T-cell (primary cell): ENCODE results near the gene SRGAP1. TPM values are rescaled to one million over a fixed set of nuclear protein-coding genes. Genes with fewer than 3 reads are reported as not detected.
"Not testable (repeated sequence)": the region's sequence is repeated elsewhere in the genome, so short reads cannot be mapped to it uniquely, and the experiment has no call there.

Source experiments
- ATAC-seq, 4 experiments: fragments of 200-7000 bp in 3 of 4; fragments of 150-1000 bp in 1 of 4; cut with Tn5 transposase; replicated peaks in 1 of 4; 1 replicate in 3 of 4; 2 replicates in 1 of 4; pipeline ENCODE4 v1.10.0; 2021; ENCODE audit warnings: moderate library complexity in 3 of 4, mild to moderate bottlenecking in 2 of 4, moderate number of reproducible peaks in 1 of 4
- CTCF ChIA-PET, 2 donors: fragments of 300-600 bp; sonication (Branson Sonifier 250); formaldehyde crosslinking; loops; one replicate each; lab custom pipeline; 2022; ENCODE audit warnings: antibody characterized with exemption in 2 of 2; lab: Charles Lee
- POLR2A ChIA-PET, 2 donors: fragments of 300-600 bp; sonication (Branson Sonifier 250); formaldehyde crosslinking; loops; one replicate each; lab custom pipeline; 2022; ENCODE audit warnings: antibody characterized with exemption in 2 of 2; lab: Charles Lee
- DNase-seq, 35 experiments: peaks; one replicate each; pipeline versions ENCODE4 v3.0.0 to v3.0.0-alpha.2; 2013 to 2023
- H3K27ac ChIP-seq: one replicate; pipeline ENCODE4 v1.5.1; 2013; ENCODE audit warnings: low read length
- H3K27me3 ChIP-seq, 2 experiments: replicated peaks in 1 of 2; 1 replicate in 1 of 2; 2 replicates in 1 of 2; pipeline versions ENCODE4 v1.6.1 to v1.7.0; 2013; ENCODE audit warnings: low read length in 1 of 2, mixed read lengths in 1 of 2; ENCODE audit not compliant: control insufficient read depth in 2 of 2, insufficient read depth in 2 of 2; ENCODE audit errors: extremely low read depth in 1 of 2
- H3K36me3 ChIP-seq, 2 donors: 1 replicate in 1 of 2; 2 replicates in 1 of 2; pipeline versions ENCODE4 v1.6.1 to v1.7.0; 2013; ENCODE audit warnings: low read length in 1 of 2; ENCODE audit not compliant: control insufficient read depth in 2 of 2, insufficient read depth in 1 of 2; ENCODE audit errors: extremely low read depth in 1 of 2
- H3K4me1 ChIP-seq, 2 experiments: 1 replicate in 1 of 2; 2 replicates in 1 of 2; pipeline versions ENCODE4 v1.6.1 to v1.7.0; 2013; ENCODE audit warnings: low read length in 2 of 2, mixed read lengths in 1 of 2; ENCODE audit not compliant: insufficient read depth in 2 of 2, control insufficient read depth in 1 of 2; ENCODE audit errors: extremely low read depth in 1 of 2
- H3K4me3 ChIP-seq, 2 donors: 1 replicate in 1 of 2; 2 replicates in 1 of 2; pipeline versions ENCODE4 v1.5.1 to v1.7.0; 2013; ENCODE audit warnings: mild to moderate bottlenecking in 2 of 2, low read length in 1 of 2, moderate library complexity in 1 of 2; ENCODE audit not compliant: control insufficient read depth in 1 of 2; ENCODE audit errors: extremely low read depth in 1 of 2
- H3K9me3 ChIP-seq: 2 replicates; pipeline ENCODE4 v1.7.0; 2013
- H3K27ac Mint-ChIP-seq, 2 donors: one replicate each; pipeline ENCODE4 v1.8.0; 2020 to 2021; ENCODE audit warnings: mild to moderate bottlenecking in 2 of 2, mixed read lengths in 2 of 2
- H3K27me3 Mint-ChIP-seq, 2 donors: one replicate each; pipeline ENCODE4 v1.8.0; 2021 to 2022; ENCODE audit warnings: mixed read lengths in 2 of 2
- H3K36me3 Mint-ChIP-seq: one replicate; pipeline ENCODE4 v1.8.0; 2021; ENCODE audit warnings: mixed read lengths
- H3K4me1 Mint-ChIP-seq, 3 donors: one replicate each; pipeline ENCODE4 v1.8.0; 2020 to 2022; ENCODE audit warnings: mixed read lengths in 3 of 3, mild to moderate bottlenecking in 1 of 3
- H3K4me3 Mint-ChIP-seq, 3 donors: one replicate each; pipeline ENCODE4 v1.8.0; 2020 to 2022; ENCODE audit warnings: mild to moderate bottlenecking in 3 of 3, mixed read lengths in 3 of 3, moderate library complexity in 3 of 3
- H3K9me3 Mint-ChIP-seq, 3 donors: one replicate each; pipeline ENCODE4 v1.8.0; 2020 to 2022; ENCODE audit warnings: mixed read lengths in 3 of 3
- WGBS: methylation state at CpG from one replicate; pipeline ENCODE4 v1.1.5; 2013; ENCODE audit warnings: missing lambda C conversion rate; ENCODE audit not compliant: insufficient coverage; 5-methylcytosine and 5-hydroxymethylcytosine counted together
- total RNA-seq, 35 experiments: library from RNA in 6 of 35; stranded (reverse) in 6 of 35; fragments of 120-200 nt in 1 of 35; gene quantifications; one replicate each; pipeline versions ENCODE4 v1.2.1 to v1.2.4 and lab custom pipeline; 2013 to 2026

The SRGAP1 gene
- total RNA-seq, 5 donors from 2014 or later (not counting 1 experiment from before 2014, with no cell fraction given), result 0.07 to 0.38 (median 0.17) TPM; not detected in 1

DNA sequence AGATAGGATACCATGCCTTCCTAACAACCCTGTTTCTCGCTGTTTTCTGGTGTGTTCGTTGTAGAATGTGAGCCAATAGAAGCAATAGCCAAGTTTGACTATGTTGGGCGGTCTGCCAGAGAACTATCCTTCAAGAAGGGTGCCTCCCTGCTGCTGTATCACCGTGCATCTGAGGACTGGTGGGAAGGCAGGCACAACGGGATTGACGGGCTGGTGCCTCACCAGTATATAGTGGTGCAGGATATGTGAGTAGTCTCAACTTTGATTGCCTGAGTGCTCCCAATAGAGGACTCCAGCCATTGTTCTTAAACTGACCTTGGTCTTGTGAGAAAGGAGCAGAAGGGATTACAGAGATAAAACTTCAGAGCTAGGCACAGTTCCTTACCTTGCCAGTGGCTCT, 281.4 kb downstream of the SRGAP1 start:
- H3K4me1 ChIP-seq, result no peaks in the 10 kb centered on the region
- ChIA-PET CTCF (no interaction called here), POLR2A (interaction anchor here in 1 of 2 donors (0.6 kb wide), 1 partner anchor 16 kb away, joined by 3 read pairs; no protein-coding TSS in a partner anchor)
- DNase-seq (no peak), ATAC-seq (no peak)
- H3K36me3 Mint-ChIP-seq, result no peaks in the 10 kb centered on the region
- peaks cover 8 to 10% of the 10 kb centered on the region in 2 donors for H3K27me3 Mint-ChIP-seq
- no peak overlapping the region for H3K4me3 Mint-ChIP-seq
- H3K4me3 ChIP-seq, result no peak overlapping the region
- no peak overlapping the region for H3K27ac ChIP-seq
- no peaks in the 10 kb centered on the region for H3K9me3 ChIP-seq
- peaks cover 0 to 5% of the 10 kb centered on the region in 2 experiments for H3K27me3 ChIP-seq
- no peaks in the 10 kb centered on the region for H3K36me3 ChIP-seq
- H3K4me1 Mint-ChIP-seq, result no peaks in the 10 kb centered on the region
- H3K9me3 Mint-ChIP-seq, result no peaks in the 10 kb centered on the region
- H3K27ac Mint-ChIP-seq, result no peak overlapping the region
- 60% methylated on average over 2 of the region's 6 CpGs for WGBS

DNA sequence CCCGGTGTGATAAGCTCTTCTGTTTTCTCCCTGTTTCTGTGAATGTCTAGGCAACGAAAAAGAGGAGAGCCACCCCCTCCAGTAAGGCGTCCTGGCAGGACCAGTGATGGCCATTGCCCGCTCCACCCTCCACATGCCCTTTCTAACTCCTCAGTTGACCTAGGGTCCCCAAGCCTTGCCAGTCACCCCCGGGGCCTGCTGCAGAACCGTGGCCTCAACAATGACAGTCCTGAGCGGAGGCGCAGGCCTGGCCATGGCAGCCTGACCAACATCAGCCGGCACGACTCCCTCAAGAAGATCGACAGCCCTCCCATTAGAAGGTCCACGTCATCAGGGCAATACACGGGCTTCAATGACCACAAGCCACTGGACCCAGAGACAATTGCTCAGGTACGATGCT, 283.3 kb downstream of the SRGAP1 start:
- no peak overlapping the region for H3K4me3 Mint-ChIP-seq
- H3K27ac Mint-ChIP-seq, result no peak overlapping the region
- no peaks in the 10 kb centered on the region for H3K4me1 Mint-ChIP-seq
- Histone ChIP-seq H3K4me3 (no peak overlapping the region), H3K27ac (no peak overlapping the region), H3K27me3 (peaks cover 0 to 5% of the 10 kb centered on the region in 2 experiments), H3K36me3 (no peaks in the 10 kb centered on the region), H3K9me3 (no peaks in the 10 kb centered on the region), H3K4me1 (no peaks in the 10 kb centered on the region)
- ChIA-PET CTCF (no interaction called here), POLR2A (no interaction called here)
- H3K36me3 Mint-ChIP-seq, result no peaks in the 10 kb centered on the region
- ATAC-seq, result no peak
- WGBS, result 81% methylated on average over 8 of the region's 14 CpGs
- no peaks in the 10 kb centered on the region for H3K9me3 Mint-ChIP-seq
- DNase-seq, result no peak
- H3K27me3 Mint-ChIP-seq, result peaks cover 0 to 3% of the 10 kb centered on the region in 2 donors

DNA sequence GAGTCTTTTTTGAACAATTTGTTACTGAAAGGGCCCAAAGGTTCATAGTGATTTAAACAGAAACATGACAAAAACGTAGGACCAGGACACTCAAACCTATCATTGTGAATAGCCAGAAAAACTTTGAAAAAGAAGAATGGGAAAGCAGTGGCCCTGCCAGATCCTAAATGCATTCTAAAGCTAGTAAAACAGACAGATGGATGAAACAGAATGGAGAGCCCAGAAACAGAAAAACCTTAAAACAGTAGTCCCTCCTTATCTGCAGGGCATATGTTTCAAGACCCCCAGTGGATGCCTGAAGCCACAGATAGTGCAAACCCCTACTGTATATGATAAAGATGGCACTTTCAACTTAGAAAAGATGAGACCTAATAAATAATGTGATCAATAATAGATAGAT, 283.9 kb downstream of the SRGAP1 start:
- H3K9me3 ChIP-seq, result no peaks in the 10 kb centered on the region
- POLR2A ChIA-PET, result no interaction called here
- no CpG with 5 or more reads among the region's 1 CpG for WGBS
- CTCF ChIA-PET, result no interaction called here
- no peak overlapping the region for H3K4me3 ChIP-seq
- Mint-ChIP-seq H3K4me1 (no peaks in the 10 kb centered on the region), H3K36me3 (no peaks in the 10 kb centered on the region), H3K27me3 (peaks cover 0 to 3% of the 10 kb centered on the region in 2 donors), H3K9me3 (no peaks in the 10 kb centered on the region), H3K27ac (no peak overlapping the region), H3K4me3 (no peak overlapping the region)
- H3K27me3 ChIP-seq, result peaks cover 0 to 5% of the 10 kb centered on the region in 2 experiments
- no peaks in the 10 kb centered on the region for H3K4me1 ChIP-seq
- H3K27ac ChIP-seq, result no peak overlapping the region
- ATAC-seq (no peak), DNase-seq (no peak)
- H3K36me3 ChIP-seq, result no peaks in the 10 kb centered on the region

DNA sequence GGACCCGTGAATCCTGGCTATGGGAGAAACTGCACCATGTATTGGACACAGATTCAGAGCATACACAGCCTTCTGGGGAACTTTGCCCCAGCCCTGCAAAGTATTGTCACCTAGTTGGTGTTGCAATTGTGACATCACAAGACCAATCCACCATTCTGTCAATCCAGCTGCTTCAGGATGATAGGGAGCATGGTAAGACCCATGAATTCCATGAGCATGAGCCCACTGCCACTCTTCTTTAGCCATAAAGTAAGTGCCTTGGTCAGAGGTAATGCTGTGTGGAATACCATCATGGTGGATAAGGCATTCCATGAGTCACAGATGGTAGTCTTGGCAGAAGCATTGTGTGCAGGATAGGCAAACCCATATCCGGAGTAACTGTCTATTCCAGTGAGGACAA, 286.0 kb downstream of the SRGAP1 start:
- H3K4me1 ChIP-seq, POLR2A ChIA-PET, DNase-seq, H3K4me3 Mint-ChIP-seq, H3K27ac ChIP-seq, H3K27me3 Mint-ChIP-seq, ATAC-seq, H3K9me3 ChIP-seq, H3K9me3 Mint-ChIP-seq, H3K4me3 ChIP-seq, CTCF ChIA-PET, H3K36me3 ChIP-seq, H3K27ac Mint-ChIP-seq, H3K36me3 Mint-ChIP-seq, H3K27me3 ChIP-seq, H3K4me1 Mint-ChIP-seq: not testable (repeated sequence)
- 78% methylated on average over 1 of the region's 2 CpGs for whole genome bisulfite sequencing

DNA sequence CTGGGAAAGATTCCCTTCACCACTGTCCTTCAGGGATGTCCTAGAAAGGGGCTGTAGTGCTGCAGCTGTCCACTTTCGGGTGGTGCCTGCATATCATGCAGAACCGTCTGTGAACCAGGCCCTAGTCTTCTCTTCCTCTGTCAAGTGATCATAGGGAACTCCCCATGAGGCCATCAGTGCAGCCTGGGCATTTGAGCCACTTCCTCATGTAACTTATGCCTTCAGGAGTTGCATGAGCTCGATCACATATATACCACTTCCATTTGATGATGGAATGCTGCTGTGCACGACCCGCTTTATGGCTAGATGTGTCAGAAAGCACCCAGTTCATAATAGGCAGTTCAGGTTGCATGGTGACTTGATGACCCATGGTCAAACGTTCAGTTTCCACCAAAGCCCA, 287.0 kb downstream of the SRGAP1 start:
- H3K4me3 Mint-ChIP-seq, H3K4me1 Mint-ChIP-seq, CTCF ChIA-PET, H3K36me3 ChIP-seq, H3K9me3 Mint-ChIP-seq, ATAC-seq, H3K4me3 ChIP-seq, H3K36me3 Mint-ChIP-seq, H3K9me3 ChIP-seq, H3K4me1 ChIP-seq, POLR2A ChIA-PET, H3K27me3 Mint-ChIP-seq, DNase-seq, H3K27ac Mint-ChIP-seq, H3K27ac ChIP-seq, H3K27me3 ChIP-seq: not testable (repeated sequence)
- WGBS, result 78% methylated on average over 5 of the region's 6 CpGs

DNA sequence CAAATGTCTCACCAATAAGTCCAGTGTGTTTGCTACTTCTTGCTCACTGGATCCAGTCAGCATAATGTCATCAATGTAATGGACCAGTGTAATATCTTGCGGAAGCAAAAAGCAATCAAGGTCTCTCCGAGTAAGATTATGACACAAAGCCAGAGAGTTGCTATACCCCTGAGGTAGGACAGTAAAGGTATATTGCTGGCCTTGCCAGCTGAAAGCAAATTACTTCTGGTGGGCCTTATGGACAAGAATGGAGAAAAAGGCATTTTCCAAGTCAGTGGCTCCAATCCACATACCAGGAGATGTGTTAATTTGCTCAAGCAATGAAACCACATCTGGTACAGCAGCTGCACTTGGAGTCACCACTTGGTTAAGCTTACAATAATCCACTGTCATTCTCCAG, 288.2 kb downstream of the SRGAP1 start:
- H3K4me3 Mint-ChIP-seq, H3K4me1 Mint-ChIP-seq, POLR2A ChIA-PET, H3K4me1 ChIP-seq, H3K36me3 ChIP-seq, H3K9me3 ChIP-seq, H3K27ac ChIP-seq, CTCF ChIA-PET, H3K36me3 Mint-ChIP-seq, H3K4me3 ChIP-seq, H3K27ac Mint-ChIP-seq, H3K27me3 ChIP-seq, DNase-seq, ATAC-seq, H3K27me3 Mint-ChIP-seq: not testable (repeated sequence)
- peaks cover 0 to 11% (median 10%) of the 10 kb centered on the region in 3 donors for H3K9me3 Mint-ChIP-seq
- 100% methylated on average over 2 of the region's 2 CpGs for WGBS

DNA sequence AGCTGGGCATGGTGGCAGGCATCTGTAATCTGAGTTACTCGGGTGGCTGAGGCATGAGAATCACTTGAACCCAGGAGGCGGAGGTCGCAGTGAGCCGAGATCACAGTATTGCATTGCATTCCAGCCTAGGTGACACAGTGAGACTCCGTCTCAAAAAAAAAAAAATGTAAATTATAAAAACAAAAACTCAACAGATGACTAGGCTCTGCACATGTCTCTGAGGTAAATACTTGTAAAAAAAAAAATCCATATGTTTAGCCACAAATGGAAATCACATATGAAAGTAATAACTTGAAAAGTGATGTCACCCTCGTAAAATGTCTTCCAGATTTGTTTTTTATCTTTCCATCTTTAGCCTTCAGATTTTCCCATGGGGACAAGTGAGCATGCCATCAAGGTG, 292.6 kb downstream of the SRGAP1 start:
- DNase-seq (no peak), ATAC-seq (no peak)
- Mint-ChIP-seq H3K9me3 (peaks cover 0 to 14% (median 10%) of the 10 kb centered on the region in 3 donors), H3K27ac (no peak overlapping the region), H3K4me3 (no peak overlapping the region), H3K36me3 (no peaks in the 10 kb centered on the region), H3K4me1 (no peaks in the 10 kb centered on the region), H3K27me3 (no peaks in the 10 kb centered on the region)
- 82% methylated on average over 4 of the region's 6 CpGs for WGBS
- H3K4me1 ChIP-seq, result no peaks in the 10 kb centered on the region
- ChIA-PET CTCF (no interaction called here), POLR2A (no interaction called here)
- no peak overlapping the region for H3K27ac ChIP-seq
- H3K36me3 ChIP-seq, result no peaks in the 10 kb centered on the region
- H3K9me3 ChIP-seq, result no peaks in the 10 kb centered on the region
- no peak overlapping the region for H3K4me3 ChIP-seq
- no peaks in the 10 kb centered on the region for H3K27me3 ChIP-seq
